Panc1 (cell line): Measurements from ENCODE around the gene LIMK1. TPM values are rescaled to one million over a fixed set of nuclear protein-coding genes. Genes with fewer than 3 reads are reported as not detected.

Experiments used
- ATAC-seq: fragments of 200-7000 bp; cut with Tn5 transposase; 2 replicates; pipeline ENCODE4 v1.9.1; 2020; ENCODE audit warnings: mild to moderate bottlenecking, moderate library complexity
- BruUV-seq: library from RNA; stranded (reverse); fragments of 400-500 nt; replicated peaks from 2 replicates; lab custom pipeline; 2021; lab: Mats Ljungman, UMichigan
- CTCF ChIA-PET: fragments of 300-600 bp; sonication (Branson Sonifier 250); formaldehyde crosslinking; loops from one replicate; lab custom pipeline; 2022; ENCODE audit warnings: antibody characterized with exemption; lab: Charles Lee
- POLR2A ChIA-PET: fragments of 300-600 bp; sonication (Branson Sonifier 250); formaldehyde crosslinking; loops from one replicate; lab custom pipeline; 2022; ENCODE audit warnings: antibody characterized with exemption; lab: Charles Lee
- DNase-seq: peaks from one replicate; pipeline ENCODE4 v3.0.0-alpha.2; 2010; ENCODE audit warnings: low read depth, low spot score
- H3K27ac ChIP-seq: 2 replicates; pipeline ENCODE4 v1.5.1; 2011; ENCODE audit warnings: mild to moderate bottlenecking, low read length, inconsistent platforms
- H3K27me3 ChIP-seq: fragments of 200-500 bp; sonication (Bioruptor generic); 2 replicates; pipeline ENCODE4 v1.6.0; 2014; ENCODE audit warnings: low read length, inconsistent platforms; ENCODE audit not compliant: control insufficient read depth, insufficient read depth
- H3K36me3 ChIP-seq: fragments of 200-500 bp; sonication (Bioruptor generic); 2 replicates; pipeline ENCODE4 v1.5.1; 2014; ENCODE audit warnings: inconsistent platforms, mild to moderate bottlenecking, low read length, moderate library complexity; ENCODE audit not compliant: control insufficient read depth, insufficient read depth
- H3K4me1 ChIP-seq: 2 replicates; pipeline ENCODE4 v1.5.1; 2011; ENCODE audit warnings: inconsistent platforms, mild to moderate bottlenecking, low read length, moderate library complexity; ENCODE audit not compliant: control insufficient read depth, insufficient read depth
- H3K4me3 ChIP-seq, 2 experiments: 2 replicates each; pipeline ENCODE4 v1.5.1; 2011 to 2012; ENCODE audit warnings: low read depth in 2 of 2, low read length in 2 of 2, mild to moderate bottlenecking in 2 of 2, inconsistent platforms in 1 of 2, moderate library complexity in 1 of 2
- H3K9me3 ChIP-seq: fragments of 200-500 bp; sonication (Bioruptor generic); 2 replicates; pipeline ENCODE4 v1.5.1; 2014; ENCODE audit warnings: low read depth, mild to moderate bottlenecking, inconsistent platforms, low read length, moderate library complexity; ENCODE audit not compliant: control insufficient read depth, insufficient read depth
- CTCF ChIP-seq: fragments of 450-650 bp; IDR thresholded peaks from 2 replicates; pipeline ENCODE4 v1.5.1; 2017; ENCODE audit warnings: mild to moderate bottlenecking
- POLR2AphosphoS5 ChIP-seq: IDR thresholded peaks from 2 replicates; pipeline ENCODE4 v1.6.1; 2012; ENCODE audit warnings: mild to moderate bottlenecking, low read depth, low read length, moderate library complexity
- REST ChIP-seq, 2 experiments: IDR thresholded peaks; 2 replicates each; pipeline ENCODE4 v1.6.1; 2011 to 2012; ENCODE audit warnings: low read depth in 2 of 2, control low read depth in 1 of 2, low read length in 1 of 2, mild to moderate bottlenecking in 1 of 2, moderate library complexity in 1 of 2; ENCODE audit not compliant: insufficient read depth in 1 of 2
- SIN3A ChIP-seq: IDR thresholded peaks from 2 replicates; pipeline ENCODE4 v1.6.1; 2012; ENCODE audit warnings: low read depth, mild to moderate bottlenecking, low read length, moderate library complexity, borderline replicate concordance; ENCODE audit not compliant: insufficient read depth
- TCF7L2 ChIP-seq: IDR thresholded peaks from 2 replicates; pipeline ENCODE4 v1.6.1; 2011; ENCODE audit warnings: mild to moderate bottlenecking, low read depth, low read length, inconsistent platforms
- in situ Hi-C: cut with HindIII; loops from 2 replicates; pipeline ENCODE4 v1.10.0; 2016; ENCODE audit warnings: low sequenced_read_pairs, low pct_unique_long_range_greater_than_20kb
- intact Hi-C: fragments of 100-400 bp; cut with micrococcal nuclease; formaldehyde crosslinking; loops from one replicate; pipeline ENCODE4 v1.10.0; 2022; ENCODE audit not compliant: unreplicated experiment
- total RNA-seq: library from RNA; stranded (reverse); gene quantifications from one replicate; pipeline ENCODE4 v1.2.1, GENCODE V29; 2021; ENCODE audit not compliant: unreplicated experiment

The LIMK1 gene
- total RNA-seq, 1 experiment from 2014 or later = 59.6 TPM

GRCh38 chr7:74097937-74098614, 14.5 kb downstream of the LIMK1 start:
- peak; percentile 37; the same call in 1 of the 2 replicates for ATAC-seq
- BruUV-seq = no TSS peak
- intact Hi-C loops = no loop called here

GRCh38 chr7:74099031-74099430, 15.4 kb downstream of the LIMK1 start:
- H3K9me3 ChIP-seq = no peaks in the 10 kb centered on the region
- DNase-seq (no peak), ATAC-seq (no peak)
- H3K27me3 ChIP-seq = no peaks in the 10 kb centered on the region
- in situ Hi-C loops = no loop called here
- intact Hi-C loops = no loop called here
- ChIA-PET POLR2A (no interaction called here), CTCF (no interaction called here)
- H3K27ac ChIP-seq = no peak overlapping the region
- peaks cover 14% of the 10 kb centered on the region for H3K4me1 ChIP-seq
- BruUV-seq = no TSS peak
- no peak overlapping the region for H3K4me3 ChIP-seq
- TF ChIP-seq REST (IDR thresholded peaks at IDR 0.05; ENCODE audit: insufficient read depth in 1 of 2, low read depth in 2 of 2, low read length in 1 of 2) = no peak
- no peak for TF ChIP-seq TCF7L2
- no peak for TF ChIP-seq POLR2AphosphoS5
- no peaks in the 10 kb centered on the region for H3K36me3 ChIP-seq

More at GRCh38 chr7:74097937-74098614, 14.5 kb downstream of the LIMK1 start:
- POLR2A ChIA-PET = interaction anchor here (0.5 to 0.6 kb wide), 2 partner anchors 33 to 71 kb away, joined by 5 to 12 read pairs; no protein-coding TSS in a partner anchor
- Histone ChIP-seq H3K27me3 (no peaks in the 10 kb centered on the region), H3K4me1 (peaks cover 22% of the 10 kb centered on the region), H3K36me3 (no peaks in the 10 kb centered on the region), H3K9me3 (no peaks in the 10 kb centered on the region), H3K27ac (peak overlapping the region; percentile 35), H3K4me3 (no peak overlapping the region)
- CTCF ChIA-PET = no interaction called here
- in situ Hi-C loops = no loop called here
- DNase-seq = peak; percentile 74
- TF ChIP-seq POLR2AphosphoS5 (no peak), REST (IDR thresholded peaks at IDR 0.05; ENCODE audit: insufficient read depth in 1 of 2, low read depth in 2 of 2, low read length in 1 of 2) (no peak), SIN3A (no peak), CTCF (no peak), TCF7L2 (no peak; the same call in 1 of the 2 replicates)
